ENCODE data around the gene NR5A1.

Gene NR5A1

DNA sequence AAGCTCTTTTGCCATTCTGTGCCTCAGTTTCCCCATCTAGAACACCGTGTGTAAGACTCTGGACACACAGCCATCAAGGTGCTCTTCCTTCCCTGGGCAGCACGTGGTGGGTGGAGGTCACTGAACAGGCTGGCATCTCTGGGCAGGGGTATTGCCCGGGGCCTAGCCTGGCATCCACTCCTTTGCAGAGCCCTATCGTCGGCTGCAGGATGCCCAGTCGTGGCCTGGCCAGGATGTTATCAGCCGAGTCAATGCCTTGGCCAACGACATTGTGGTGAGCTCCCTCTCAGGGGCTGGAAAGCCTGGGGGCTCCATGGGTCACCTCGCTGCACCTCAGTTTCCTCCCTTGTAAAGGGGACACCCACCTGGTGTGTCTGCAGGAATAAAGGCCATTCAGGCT is 52.9 kb downstream of the NR5A1 start:
- Histone ChIP-seq H3K4me3 (IDR thresholded peaks at IDR 0.05; ENCODE audit: insufficient read depth, low read depth, low read length) (no peak overlapping the region), H3K27me3 (ENCODE audit: insufficient read depth, low read depth) (peaks cover 6% of the 10 kb centered on the region; the same call in 1 of the 2 replicates), H2AFZ (ENCODE audit: low read depth) (no peak overlapping the region), H3K36me3 (ENCODE audit: insufficient read depth) (no peaks in the 10 kb centered on the region), H3K4me2 (no peak overlapping the region), H4K20me1 (ENCODE audit: insufficient read depth) (no peaks in the 10 kb centered on the region), H3K4me1 (ENCODE audit: low read depth, poor library complexity, severe bottlenecking) (no peaks in the 10 kb centered on the region), H3K79me2 (ENCODE audit: insufficient read depth, low read depth) (no peaks in the 10 kb centered on the region), H3K9ac (no peak overlapping the region), H3K27ac (no peak overlapping the region)
- no peak for TF ChIP-seq CTCF (conservative IDR thresholded peaks at IDR 0.05; ENCODE audit: low read depth, low read length)

DNA sequence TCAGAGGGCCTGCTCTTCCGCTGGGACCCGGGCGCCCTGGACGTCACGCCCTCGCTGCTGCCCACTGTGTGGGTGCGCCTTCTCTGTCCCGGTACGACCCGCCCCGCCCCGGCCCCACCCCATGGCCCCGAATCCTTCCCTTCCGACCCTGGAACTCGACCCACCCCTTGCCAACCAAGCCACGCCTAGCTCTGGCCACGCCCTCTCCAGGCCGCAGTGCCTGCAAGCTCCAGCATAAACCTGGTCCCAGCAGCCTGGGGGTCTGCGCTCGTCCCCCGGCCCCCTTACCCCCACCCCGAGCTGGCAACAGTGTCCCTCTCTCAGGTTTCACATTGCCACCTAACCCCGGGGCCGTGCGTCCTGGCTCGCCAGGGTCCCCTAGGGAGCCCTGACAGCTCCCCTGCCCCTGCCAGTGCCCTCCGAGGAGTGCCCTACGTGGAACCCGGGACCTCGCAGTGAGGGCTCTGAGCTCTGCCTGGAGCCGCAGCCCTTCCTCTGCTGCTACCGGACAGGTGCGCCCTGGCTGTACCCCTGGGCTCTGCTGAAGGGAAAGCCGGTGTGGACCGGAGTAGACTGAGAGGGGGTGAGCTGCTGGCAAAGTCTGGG is 53.5 kb downstream of the NR5A1 start:
- no peak overlapping the region for H3K9ac ChIP-seq
- no peak overlapping the region for H2AFZ ChIP-seq (ENCODE audit: low read depth)
- H3K27ac ChIP-seq: no peak overlapping the region
- no peak overlapping the region for H3K4me3 ChIP-seq (IDR thresholded peaks at IDR 0.05; ENCODE audit: insufficient read depth, low read depth, low read length)
- H4K20me1 ChIP-seq (ENCODE audit: insufficient read depth): no peaks in the 10 kb centered on the region
- H3K27me3 ChIP-seq (ENCODE audit: insufficient read depth, low read depth): peaks cover 6% of the 10 kb centered on the region; the same call in 1 of the 2 replicates
- no peak for TF ChIP-seq CTCF (conservative IDR thresholded peaks at IDR 0.05; ENCODE audit: low read depth, low read length)
- no peak overlapping the region for H3K4me2 ChIP-seq
- H3K36me3 ChIP-seq (ENCODE audit: insufficient read depth): no peaks in the 10 kb centered on the region
- H3K4me1 ChIP-seq (ENCODE audit: low read depth, poor library complexity, severe bottlenecking): no peaks in the 10 kb centered on the region
- H3K79me2 ChIP-seq (ENCODE audit: insufficient read depth, low read depth): no peaks in the 10 kb centered on the region

GRCh38 chr9:124452841-124453585 is 54.2 kb downstream of the NR5A1 start:
- Histone ChIP-seq H3K27me3 (ENCODE audit: insufficient read depth, low read depth) (peaks cover 6% of the 10 kb centered on the region; the same call in 1 of the 2 replicates), H3K4me3 (IDR thresholded peaks at IDR 0.05; ENCODE audit: insufficient read depth, low read depth, low read length) (no peak overlapping the region), H3K36me3 (ENCODE audit: insufficient read depth) (no peaks in the 10 kb centered on the region), H4K20me1 (ENCODE audit: insufficient read depth) (no peaks in the 10 kb centered on the region), H3K4me1 (ENCODE audit: low read depth, poor library complexity, severe bottlenecking) (no peaks in the 10 kb centered on the region), H3K4me2 (no peak overlapping the region), H2AFZ (ENCODE audit: low read depth) (no peak overlapping the region), H3K9ac (no peak overlapping the region), H3K79me2 (ENCODE audit: insufficient read depth, low read depth) (no peaks in the 10 kb centered on the region), H3K27ac (no peak overlapping the region)
- no peak for TF ChIP-seq CTCF (conservative IDR thresholded peaks at IDR 0.05; ENCODE audit: low read depth, low read length)

DNA sequence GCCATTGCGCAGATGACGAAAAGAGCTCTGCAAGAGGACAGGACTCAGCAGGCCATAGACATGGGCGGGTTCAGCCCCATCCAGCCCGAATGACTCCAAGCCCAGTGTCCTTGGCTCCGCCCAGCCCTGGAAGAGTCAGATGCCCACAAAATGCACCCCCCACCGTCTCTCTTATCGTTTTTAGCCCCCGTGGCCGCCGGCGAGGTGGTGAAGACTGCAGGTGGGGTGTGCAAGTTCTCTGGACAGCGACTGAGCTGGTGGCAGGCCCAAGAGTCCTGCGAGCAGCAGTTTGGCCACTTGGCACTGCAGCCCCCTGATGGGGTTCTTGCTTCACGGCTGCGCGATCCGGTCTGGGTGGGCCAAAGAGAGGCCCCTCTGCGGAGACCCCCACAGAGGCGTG is 54.9 kb downstream of the NR5A1 start:
- Histone ChIP-seq H3K9ac (no peak overlapping the region), H3K4me3 (IDR thresholded peaks at IDR 0.05; ENCODE audit: insufficient read depth, low read depth, low read length) (no peak overlapping the region), H4K20me1 (ENCODE audit: insufficient read depth) (no peaks in the 10 kb centered on the region), H2AFZ (ENCODE audit: low read depth) (no peak overlapping the region), H3K4me2 (no peak overlapping the region), H3K79me2 (ENCODE audit: insufficient read depth, low read depth) (no peaks in the 10 kb centered on the region), H3K27ac (no peak overlapping the region), H3K4me1 (ENCODE audit: low read depth, poor library complexity, severe bottlenecking) (no peaks in the 10 kb centered on the region), H3K36me3 (ENCODE audit: insufficient read depth) (no peaks in the 10 kb centered on the region), H3K27me3 (ENCODE audit: insufficient read depth, low read depth) (peaks cover 6% of the 10 kb centered on the region; the same call in 1 of the 2 replicates)
- TF ChIP-seq CTCF (conservative IDR thresholded peaks at IDR 0.05; ENCODE audit: low read depth, low read length): no peak

Measured in KMS-11 (cell line).